Testis (tissue), 2 donors: Measurements from ENCODE around the gene LYRM4.

Source experiments
- CTCF ChIP-seq, 3 experiments: fragments of 450-650 bp in 2 of 3; fragments of 200-600 bp in 1 of 3; sonication (generic) in 1 of 3; IDR thresholded peaks; one replicate each; pipeline ENCODE4 v1.5.1; 2016 to 2019; ENCODE audit warnings: antibody characterized with exemption in 3 of 3, mild to moderate bottlenecking in 2 of 3, moderate library complexity in 1 of 3
- POLR2A ChIP-seq: fragments of 450-650 bp; IDR thresholded peaks from one replicate; pipeline ENCODE4 v1.6.1; 2017; ENCODE audit warnings: antibody characterized with exemption, mild to moderate bottlenecking, moderate library complexity

DNA sequence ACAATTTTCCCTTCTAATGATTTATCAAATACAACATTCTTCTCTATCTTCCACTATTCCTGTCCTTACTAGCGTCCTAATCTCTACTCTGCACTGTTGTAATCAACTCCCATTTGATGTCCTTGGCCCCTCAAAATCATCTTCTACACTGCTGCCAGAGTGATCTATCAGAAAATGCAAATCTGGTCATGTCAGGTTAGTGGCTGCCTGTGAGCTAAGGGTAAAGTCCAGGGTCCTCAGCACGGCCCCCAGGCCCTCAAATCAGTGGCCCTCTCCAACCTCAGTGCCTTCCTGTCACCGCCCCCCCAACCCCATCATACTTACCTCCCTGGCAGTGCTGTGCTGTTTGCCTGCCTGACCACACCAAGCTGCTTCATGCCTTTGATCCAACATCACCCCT, 3.8 kb downstream of the LYRM4 start:
- TF ChIP-seq CTCF (IDR thresholded peaks at IDR 0.05), result no peak
- no peak for TF ChIP-seq POLR2A
